ENCODE data around the gene PPARD. TPM values are rescaled to one million over a fixed set of nuclear protein-coding genes. Genes with fewer than 3 reads are reported as not detected.

PPARD gene
- polyA plus RNA-seq, 1 donor, result 26.7 TPM

- DNase-seq, result no peak
These were observed 14.0 kb downstream of the PPARD start for GRCh38 chr6:35356391-35356790.

DNA sequence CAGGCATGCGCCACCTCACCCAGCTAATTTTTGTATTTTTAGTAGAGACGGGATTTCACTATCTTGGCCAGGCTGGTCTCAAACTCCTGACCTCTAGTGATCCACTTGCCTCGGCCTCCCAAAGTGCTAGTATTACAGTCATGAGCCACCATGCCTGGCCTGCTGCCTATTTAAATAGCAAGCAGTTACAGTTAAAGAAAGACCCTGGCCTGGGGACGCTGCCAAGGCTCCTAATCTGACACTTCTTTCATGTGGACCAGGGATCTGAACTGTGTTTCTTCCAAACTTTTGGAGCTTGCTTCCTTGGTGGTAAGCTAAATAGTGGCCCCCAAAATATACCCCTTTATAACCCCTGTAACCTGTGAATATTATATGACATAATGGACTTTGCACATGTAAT is 15.3 kb downstream of the PPARD start:
- DNase-seq, result no peak

GRCh38 chr6:35358086-35358485 is 15.7 kb downstream of the PPARD start:
- DNase-seq, result no peak

DNA sequence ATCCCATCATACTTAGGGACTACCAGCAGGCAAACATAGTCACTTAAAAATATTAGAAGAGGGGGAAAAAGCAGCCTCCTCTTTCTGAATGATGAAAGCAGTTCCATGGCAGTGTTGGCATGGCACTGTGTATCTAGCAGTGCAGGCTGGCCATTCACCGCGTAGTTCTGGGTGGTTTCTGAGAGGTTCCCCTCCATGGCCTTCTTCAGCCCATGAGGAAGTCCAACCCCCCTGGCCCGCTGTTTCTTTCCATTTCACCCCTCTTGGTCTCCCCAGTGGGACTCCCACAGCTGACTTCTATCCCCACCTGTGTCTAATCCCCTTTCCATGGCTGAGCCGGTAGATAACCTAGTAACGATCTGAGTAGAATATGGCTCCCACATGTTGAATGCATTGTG is 17.0 kb downstream of the PPARD start:
- no peak for DNase-seq

- no peak for DNase-seq
These were observed 17.5 kb downstream of the PPARD start for GRCh38 chr6:35359744-35360348.

DNA sequence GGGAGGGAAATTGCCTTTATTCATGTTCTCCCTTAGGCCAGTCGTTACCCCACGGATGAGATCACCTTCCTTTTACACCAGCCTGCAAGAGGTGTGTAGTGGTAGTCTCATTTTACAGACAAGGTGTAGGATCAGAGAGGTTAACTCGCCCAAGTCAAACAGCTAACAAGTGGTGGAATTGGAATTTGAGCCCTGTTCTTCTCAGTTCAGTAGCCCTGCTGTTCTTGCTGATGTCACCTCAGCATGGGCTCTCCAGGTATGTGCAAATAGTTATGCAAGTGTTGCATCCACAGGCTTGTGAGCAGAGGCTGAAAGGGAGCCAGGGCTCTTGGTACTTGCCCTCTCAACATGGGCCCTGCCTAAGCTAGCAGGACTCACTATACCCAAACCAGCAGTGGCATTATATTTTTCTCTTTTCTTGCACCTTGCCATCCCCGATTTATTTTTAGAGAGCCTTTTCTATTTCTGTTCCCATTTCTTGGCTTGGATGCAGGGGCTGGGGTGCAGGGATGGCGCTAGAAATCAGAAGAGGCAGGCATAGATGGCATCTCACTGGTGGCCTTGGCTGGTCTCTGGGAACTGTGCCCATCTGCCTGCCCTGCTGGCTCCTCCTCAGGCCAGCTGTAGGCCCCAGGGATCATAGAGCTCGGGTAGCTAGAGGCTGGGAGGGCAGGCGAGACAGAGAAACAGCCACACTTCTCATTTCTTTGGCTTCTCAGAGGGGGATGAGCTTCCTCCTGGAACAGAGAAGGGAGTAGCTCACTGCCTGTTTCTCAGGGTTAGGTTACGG is 18.2 kb downstream of the PPARD start:
- no peak for DNase-seq

DNA sequence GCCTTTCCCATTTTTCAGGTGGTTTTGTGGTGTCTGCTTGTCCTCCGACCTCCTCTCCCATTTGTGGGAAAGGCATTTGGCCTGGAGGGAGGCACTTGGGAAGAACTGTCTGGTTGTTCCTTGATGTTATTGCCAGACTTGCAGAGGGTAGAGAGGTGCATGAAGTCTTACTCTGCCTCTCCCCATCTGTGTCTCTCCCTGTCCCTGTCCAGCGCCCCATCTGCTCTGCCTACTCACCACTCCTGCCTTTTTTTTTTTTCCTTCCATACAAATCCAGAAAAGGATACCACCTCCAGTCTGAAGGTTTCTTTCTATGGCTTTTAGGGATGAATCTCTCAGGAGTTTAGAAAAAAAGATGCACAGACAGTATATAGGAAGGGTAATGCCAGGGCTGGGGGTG is 19.8 kb downstream of the PPARD start:
- DNase-seq, result no peak

- no peak for DNase-seq
These were observed 21.0 kb downstream of the PPARD start for GRCh38 chr6:35363293-35363750.

- no peak for DNase-seq
These were observed 23.3 kb downstream of the PPARD start for GRCh38 chr6:35365594-35366203.

DNA sequence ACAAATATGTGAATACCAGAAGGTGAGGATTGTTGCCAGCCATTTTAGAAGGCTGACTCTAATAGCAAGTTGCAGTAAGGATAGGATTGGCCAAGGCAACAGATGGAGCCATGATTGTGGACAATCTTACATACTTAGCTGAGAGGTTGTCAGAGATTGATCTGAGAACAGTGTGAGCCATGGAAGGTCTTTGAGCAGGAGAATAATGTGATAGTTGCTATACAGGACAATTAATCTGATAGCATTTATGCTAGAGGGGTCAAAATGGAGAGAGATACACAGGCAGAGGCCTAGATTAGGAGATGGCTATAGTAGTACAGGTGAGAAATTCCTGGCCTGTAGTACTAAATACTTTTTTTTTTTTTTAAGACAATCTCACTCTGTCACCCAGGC is 23.8 kb downstream of the PPARD start:
- no peak for DNase-seq

GRCh38 chr6:35367646-35368037 is 25.3 kb downstream of the PPARD start:
- no peak for DNase-seq

DNA sequence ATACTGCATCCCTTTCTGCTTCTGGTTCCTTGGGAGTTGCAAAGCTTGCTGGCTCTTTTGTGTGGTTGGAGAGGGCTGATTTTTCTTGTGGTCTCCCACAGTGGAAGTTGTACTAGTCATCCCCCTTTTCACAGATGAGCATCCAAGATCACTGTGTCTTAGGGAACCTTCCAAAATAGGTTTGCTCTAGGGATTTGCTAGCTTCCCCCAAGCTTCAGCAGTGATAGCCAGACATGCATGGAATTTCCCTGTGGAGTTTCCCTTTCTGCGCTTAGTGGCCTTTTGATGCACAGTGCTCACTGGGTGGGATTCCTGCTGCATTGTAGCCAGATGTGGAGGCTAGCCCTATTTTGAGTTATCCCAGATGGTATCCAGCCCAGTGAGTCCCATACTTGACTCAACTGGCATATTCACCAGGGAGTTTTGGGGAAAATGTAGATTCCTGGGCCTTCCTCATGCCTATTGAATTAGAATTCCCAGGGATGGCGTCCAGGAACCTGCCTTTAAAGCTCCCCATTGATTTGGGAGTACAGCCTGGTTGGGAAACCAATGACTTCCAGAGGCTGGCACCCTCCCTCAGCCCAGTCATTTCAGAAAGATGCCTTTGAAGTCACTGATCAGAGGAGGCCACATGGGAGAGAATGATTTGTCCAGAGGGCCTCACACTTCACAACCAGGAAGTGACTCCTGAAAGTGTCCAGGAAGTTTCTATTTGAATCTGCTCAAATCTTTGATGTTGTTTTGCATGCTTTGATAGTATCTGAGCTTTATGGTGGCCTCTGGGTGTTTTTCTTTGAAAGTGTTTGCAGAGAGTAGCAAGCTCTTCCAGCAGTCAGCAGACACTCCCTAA is 25.9 kb downstream of the PPARD start:
- DNase-seq, result no peak

DNA sequence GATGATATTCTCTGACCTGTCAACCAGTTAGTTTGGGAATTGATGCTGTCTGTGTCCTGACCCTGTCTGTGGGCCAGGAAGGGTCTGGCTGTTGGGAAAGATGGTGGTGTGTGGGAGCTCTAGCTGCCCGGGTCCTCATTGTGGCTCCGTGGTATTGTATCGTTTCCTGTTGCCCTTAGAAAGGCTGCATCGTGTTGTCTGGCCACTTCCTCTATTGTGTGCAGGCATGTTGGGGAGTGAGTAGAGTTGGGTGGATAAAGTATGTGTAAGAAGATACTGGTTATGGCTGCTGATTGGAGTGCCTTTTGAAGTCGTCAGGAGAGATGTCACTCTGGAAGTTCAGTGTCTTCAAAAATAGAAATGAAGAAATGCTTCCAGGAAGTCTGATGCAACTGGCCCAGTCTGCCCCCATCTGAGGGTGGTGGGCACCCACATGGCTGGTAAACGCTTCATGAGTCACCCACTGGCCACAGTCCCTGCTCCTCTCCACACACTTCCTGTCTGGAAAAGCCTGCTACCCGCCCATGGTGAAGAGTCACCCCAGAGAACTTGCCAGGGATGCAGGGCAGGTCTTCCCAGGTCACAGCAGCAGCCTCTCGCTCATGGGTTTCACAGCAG is 27.9 kb downstream of the PPARD start:
- DNase-seq, result no peak

DNA sequence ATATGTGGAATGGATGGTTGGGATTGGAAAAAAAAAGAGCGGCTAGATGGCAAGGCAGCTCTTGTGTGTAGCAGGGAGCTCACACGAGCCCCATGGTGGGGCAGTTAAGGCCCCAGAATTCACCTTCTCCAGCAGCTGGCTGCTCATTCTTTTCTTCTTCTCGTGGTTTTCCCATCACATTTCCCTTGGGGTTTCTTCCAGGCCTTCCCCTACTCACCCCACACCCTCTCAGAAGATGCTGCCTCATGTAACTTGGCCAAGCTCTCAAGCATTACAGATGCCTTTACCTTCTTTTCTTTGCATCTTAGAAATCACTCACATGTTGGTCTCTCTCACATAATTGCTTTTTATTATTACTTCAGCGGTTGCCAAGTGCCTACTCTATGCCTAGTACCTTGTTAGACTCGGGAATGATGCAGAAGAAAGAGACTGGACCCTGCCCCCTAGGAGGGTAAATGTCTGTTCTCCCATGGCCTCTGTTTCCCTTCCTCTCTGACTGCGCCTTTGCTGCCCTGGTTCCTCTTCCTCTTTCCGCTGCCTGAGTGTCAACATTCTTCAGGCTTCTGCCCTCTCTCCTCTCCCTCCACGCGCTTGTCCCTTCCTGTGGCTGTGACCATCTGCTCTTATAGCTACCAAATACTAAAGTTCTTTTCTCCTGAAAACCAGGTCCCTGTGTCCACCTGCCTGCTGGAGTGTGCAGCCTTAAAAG is 28.6 kb downstream of the PPARD start:
- no peak for DNase-seq

DNA sequence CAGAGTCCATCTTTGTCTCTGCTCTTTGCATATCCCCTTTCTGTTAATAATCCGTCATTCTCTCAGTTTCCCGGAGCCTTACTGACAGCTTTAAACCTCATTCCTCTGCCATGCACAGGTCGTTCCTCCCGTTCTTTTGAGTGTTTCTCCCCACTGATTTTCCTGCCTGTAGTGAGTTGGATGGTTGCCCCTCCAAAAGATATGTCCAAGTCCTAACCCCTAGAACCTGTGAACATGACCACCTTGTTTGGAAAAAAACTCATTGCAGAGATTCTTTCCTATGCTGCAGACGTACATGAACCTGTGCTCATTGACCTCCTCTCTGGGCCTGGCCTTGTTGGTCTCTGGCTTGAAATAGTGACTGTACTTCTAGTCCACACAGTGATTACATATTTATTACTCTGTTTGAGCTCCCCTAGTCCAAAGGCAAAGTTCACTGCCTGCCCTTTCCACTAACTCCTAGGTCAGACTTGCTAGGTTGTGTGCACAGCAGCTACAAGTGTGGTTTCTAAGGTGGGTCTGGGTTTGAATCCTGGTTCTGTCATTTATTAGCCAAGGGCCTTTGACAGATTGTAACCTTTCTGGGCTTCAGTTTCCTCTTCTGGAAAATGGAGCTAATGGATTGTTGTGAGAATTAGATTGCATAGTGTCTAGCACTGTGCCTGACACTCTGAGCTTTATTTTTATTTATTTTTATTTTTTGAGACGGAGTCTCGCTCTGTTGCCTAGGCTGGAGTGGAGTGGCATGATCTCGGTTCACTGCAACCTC is 29.3 kb downstream of the PPARD start:
- no peak for DNase-seq

GRCh38 chr6:35372633-35373032 is 30.3 kb downstream of the PPARD start:
- no peak for DNase-seq

DNA sequence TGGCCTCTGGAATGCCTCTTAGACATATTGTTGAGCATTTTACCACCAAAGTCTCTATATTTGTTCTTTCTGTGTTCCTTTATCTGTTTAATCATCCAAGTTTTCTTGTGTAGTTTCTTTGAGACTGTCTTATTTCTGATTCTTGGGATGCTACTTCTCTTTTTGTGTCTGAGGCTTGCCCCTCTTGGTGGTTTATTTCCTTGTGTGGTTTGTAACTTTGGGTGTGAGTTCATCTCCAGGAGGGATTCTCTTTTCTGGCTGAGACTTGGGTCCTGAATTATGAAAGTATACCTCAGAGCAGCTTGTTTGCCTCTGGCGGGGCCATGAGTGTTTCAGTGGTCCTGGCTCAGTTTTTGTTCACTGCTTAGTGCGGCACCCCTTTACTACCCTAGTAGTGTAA is 33.9 kb downstream of the PPARD start:
- DNase-seq, result no peak

GRCh38 chr6:35377002-35377401 is 34.6 kb downstream of the PPARD start:
- no peak for DNase-seq

DNA sequence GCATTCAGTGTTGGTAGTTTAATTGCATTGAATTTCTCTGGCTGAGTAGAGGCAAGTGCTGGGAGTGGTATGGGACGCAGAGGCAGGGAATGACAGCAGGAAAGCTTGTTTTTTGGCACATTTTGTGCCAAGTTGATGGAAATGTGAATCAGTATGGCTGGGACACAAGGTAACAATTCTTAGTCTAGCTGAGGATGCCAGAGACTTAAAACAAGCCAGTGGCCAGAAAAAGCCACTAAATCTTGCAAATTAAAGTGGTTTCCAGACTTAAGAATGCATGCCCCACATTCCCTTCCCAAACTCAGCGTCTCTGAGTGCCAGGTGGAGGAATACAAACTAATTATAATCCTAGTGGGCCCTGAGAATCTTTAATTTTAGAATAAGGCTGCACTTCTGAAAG is 35.9 kb downstream of the PPARD start:
- no peak for DNase-seq

DNA sequence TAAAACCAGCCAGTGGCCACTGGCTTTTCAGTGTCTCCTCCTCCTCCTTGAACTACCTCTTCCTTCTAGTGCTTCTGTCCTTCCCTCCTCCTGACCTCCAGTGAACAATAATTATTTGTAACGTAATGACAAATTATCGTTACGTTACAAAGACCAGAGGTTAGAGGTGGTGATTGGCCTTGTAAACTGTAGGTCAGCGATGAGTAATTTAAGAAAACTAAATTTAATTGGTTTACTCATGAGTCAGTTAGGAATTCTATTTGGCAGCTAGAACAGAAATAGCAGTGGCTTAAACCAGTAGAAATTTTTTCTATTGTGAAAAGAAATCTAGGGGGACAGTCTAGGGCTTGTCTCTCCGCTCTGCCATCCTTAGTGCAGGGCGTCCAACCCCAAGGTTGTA is 38.8 kb downstream of the PPARD start:
- no peak for DNase-seq

DNA sequence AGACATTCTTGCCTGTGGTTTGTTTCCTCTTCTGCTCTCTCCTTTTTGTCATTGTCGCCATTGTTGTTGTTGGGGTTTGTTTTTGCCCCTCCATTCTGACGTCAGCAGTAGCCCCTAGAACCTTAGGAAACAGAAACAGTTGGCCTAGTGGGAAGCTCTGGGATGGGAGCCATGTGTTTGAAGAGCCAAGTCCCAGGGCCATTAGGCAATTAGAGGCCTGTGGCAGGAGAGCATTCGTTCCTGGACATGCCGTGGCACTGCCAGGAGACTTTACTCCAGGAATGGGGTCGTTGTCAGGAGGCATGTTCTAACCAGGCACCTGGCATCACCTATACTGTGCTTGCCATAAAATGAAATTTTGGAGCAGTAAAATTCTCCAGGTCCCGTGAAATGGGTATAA is 39.7 kb downstream of the PPARD start:
- DNase-seq, result no peak

Data from hindlimb muscle (tissue), 1 donor.